Liver (tissue), 9 donors: ENCODE measurements around the gene BCR. TPM values are rescaled to one million over a fixed set of nuclear protein-coding genes. Genes with fewer than 3 reads are reported as not detected.

Experiments
- DNase-seq: peaks from one replicate; pipeline ENCODE4 v3.0.0-alpha.2; 2017; ENCODE audit warnings: low spot score
- H3K27ac ChIP-seq, 2 donors: one replicate each; pipeline ENCODE4 v1.7.0; 2013; ENCODE audit warnings: inconsistent platforms in 2 of 2, low read length in 2 of 2, control low read depth in 1 of 2, low read depth in 1 of 2, mild to moderate bottlenecking in 1 of 2
- H3K27me3 ChIP-seq, 4 donors: one replicate each; pipeline versions ENCODE4 v1.6.1 to v1.7.0; 2013; ENCODE audit warnings: low read length in 3 of 4, inconsistent platforms in 1 of 4, mild to moderate bottlenecking in 1 of 4, moderate library complexity in 1 of 4; ENCODE audit not compliant: control insufficient read depth in 4 of 4, insufficient read depth in 4 of 4
- H3K36me3 ChIP-seq, 4 donors: one replicate each; pipeline versions ENCODE4 v1.6.1 to v1.7.0; 2013; ENCODE audit warnings: low read length in 3 of 4, mild to moderate bottlenecking in 3 of 4, low read depth in 1 of 4, moderate library complexity in 1 of 4; ENCODE audit not compliant: control insufficient read depth in 4 of 4, insufficient read depth in 3 of 4
- H3K4me1 ChIP-seq, 4 donors: one replicate each; pipeline versions ENCODE4 v1.6.1 to v1.7.0; 2013; ENCODE audit warnings: low read length in 3 of 4, mild to moderate bottlenecking in 3 of 4, moderate library complexity in 1 of 4; ENCODE audit not compliant: control insufficient read depth in 4 of 4, insufficient read depth in 4 of 4
- H3K4me3 ChIP-seq, 3 donors: one replicate each; pipeline versions ENCODE4 v1.6.1 to v1.7.0; 2013; ENCODE audit warnings: low read length in 3 of 3, control low read depth in 1 of 3, low read depth in 1 of 3, mild to moderate bottlenecking in 1 of 3
- H3K9ac ChIP-seq, 2 donors: one replicate each; pipeline ENCODE4 v1.7.0; 2013; ENCODE audit warnings: low read length in 2 of 2, mild to moderate bottlenecking in 2 of 2, moderate library complexity in 2 of 2, control low read depth in 1 of 2, low read depth in 1 of 2
- H3K9me3 ChIP-seq, 4 donors: one replicate each; pipeline versions ENCODE4 v1.6.1 to v1.7.0; 2013; ENCODE audit warnings: low read length in 3 of 4; ENCODE audit not compliant: control insufficient read depth in 4 of 4
- ATF3 ChIP-seq: IDR thresholded peaks from 2 replicates; pipeline ENCODE4 v1.6.1; 2016; ENCODE audit warnings: antibody characterized with exemption
- EGR1 ChIP-seq, 2 donors: IDR thresholded peaks; 2 replicates each; pipeline ENCODE4 v1.6.1; 2016 to 2018; ENCODE audit warnings: antibody characterized with exemption in 2 of 2, low read depth in 2 of 2
- FOXA1 ChIP-seq: IDR thresholded peaks from 2 replicates; pipeline ENCODE4 v1.6.1; 2016; ENCODE audit warnings: antibody characterized with exemption
- FOXA2 ChIP-seq: IDR thresholded peaks from 2 replicates; pipeline ENCODE4 v1.6.1; 2016; ENCODE audit warnings: antibody characterized with exemption
- GABPA ChIP-seq, 2 donors: IDR thresholded peaks in 1 of 2; conservative IDR thresholded peaks in 1 of 2; 2 replicates each; pipeline ENCODE4 v1.6.1; 2016; ENCODE audit warnings: antibody characterized with exemption in 2 of 2, mild to moderate bottlenecking in 1 of 2, moderate library complexity in 1 of 2
- HNF4G ChIP-seq: IDR thresholded peaks from 2 replicates; pipeline ENCODE4 v1.6.1; 2016; ENCODE audit warnings: antibody characterized with exemption
- JUND ChIP-seq, 2 donors: IDR thresholded peaks; 2 replicates each; pipeline ENCODE4 v1.6.1; 2016; ENCODE audit warnings: antibody characterized with exemption in 2 of 2
- MAX ChIP-seq: IDR thresholded peaks from 2 replicates; pipeline ENCODE4 v1.6.1; 2016; ENCODE audit warnings: antibody characterized with exemption
- NR2F2 ChIP-seq: IDR thresholded peaks from 2 replicates; pipeline ENCODE4 v1.6.1; 2016; ENCODE audit warnings: antibody characterized with exemption
- RAD21 ChIP-seq, 2 donors: IDR thresholded peaks; 2 replicates each; pipeline ENCODE4 v1.6.1; 2016; ENCODE audit warnings: antibody characterized with exemption in 2 of 2, mild to moderate bottlenecking in 2 of 2
- REST ChIP-seq: IDR thresholded peaks from 2 replicates; pipeline ENCODE4 v1.6.1; 2016; ENCODE audit warnings: antibody characterized with exemption, mild to moderate bottlenecking
- RXRA ChIP-seq, 2 donors: IDR thresholded peaks; 2 replicates each; pipeline ENCODE4 v1.6.1; 2017 to 2018; ENCODE audit warnings: antibody characterized with exemption in 2 of 2, mild to moderate bottlenecking in 1 of 2
- TAF1 ChIP-seq: conservative IDR thresholded peaks from 2 replicates; pipeline ENCODE4 v1.6.1; 2016; ENCODE audit warnings: antibody characterized with exemption, mild to moderate bottlenecking
- YY1 ChIP-seq: IDR thresholded peaks from 2 replicates; pipeline ENCODE4 v1.6.1; 2016; ENCODE audit warnings: antibody characterized with exemption, mild to moderate bottlenecking
- WGBS: extraction: QIAGEN DNeasy Blood & Tissue Kit; methylation state at CpG from one replicate; pipeline ENCODE4 v1.1.7; 2013; 5-methylcytosine and 5-hydroxymethylcytosine counted together
- polyA plus RNA-seq, 2 donors: library from polyadenylated mRNA; stranded (reverse) in 1 of 2; unstranded in 1 of 2; fragments of 200-250 nt in 1 of 2; fragments of >200 nt in 1 of 2; fragmentation: Nextera tagmentation in 1 of 2; extraction: Ambion mirVana in 1 of 2; gene quantifications; one replicate each; pipeline versions ENCODE4 v1.2.1 to v1.2.3, GENCODE V29; 2013 to 2015
- total RNA-seq, 2 donors: library from RNA; depleted of rRNA; stranded (reverse); fragments of >200 nt; gene quantifications; one replicate each; pipeline ENCODE4 v1.2.3, GENCODE V29; 2014
- TF ChIP-seq, protein P1 (sequence below): fragments of 150-350 bp; IDR thresholded peaks from 2 replicates; pipeline ENCODE4 v1.5.1; 2017; ENCODE audit warnings: improper control_type of control experiment, low read depth, low read length; ENCODE audit not compliant: missing input control
- TF ChIP-seq, protein P2 (sequence below): IDR thresholded peaks from 2 replicates; pipeline ENCODE4 v1.6.1; 2016; ENCODE audit warnings: antibody characterized with exemption
- donor health status: healthy.
- donor health status: healthy.
- donor health status: healthy.
- donor health status: healthy.
- donor health status: healthy.

The BCR gene
- total and polyA plus RNA-seq, 4 donors, result 7.4 to 35.6 (median 18.3) TPM

DNA sequence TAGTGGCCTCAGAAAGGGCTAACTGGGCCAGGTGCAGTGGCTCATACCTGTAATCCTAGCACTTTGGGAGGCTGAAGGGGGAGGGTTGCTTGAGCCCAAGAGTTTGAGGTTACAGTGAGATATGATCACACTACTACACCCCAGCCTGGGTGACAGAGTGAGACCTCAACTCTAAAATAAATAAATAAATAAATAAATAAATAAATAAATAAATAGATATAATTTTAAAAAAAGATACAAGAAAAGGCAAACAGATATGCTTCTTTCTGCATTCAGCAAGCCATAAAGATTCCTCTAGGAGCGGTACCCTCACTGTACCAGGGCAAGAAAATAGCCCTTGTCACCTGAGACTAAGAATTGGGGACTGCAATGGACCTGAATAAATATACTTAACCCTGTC is 37.2 kb upstream of the BCR start:
- no peak overlapping the region for H3K27ac ChIP-seq
- no peak overlapping the region for H3K9ac ChIP-seq
- peaks cover 8 to 24% (median 18%) of the 10 kb centered on the region in 4 donors for H3K4me1 ChIP-seq

More for the DNA sequence above, 37.2 kb upstream of the BCR start:
- no peak overlapping the region for H3K4me3 ChIP-seq
- 96% methylated on average over 1 of the region's 1 CpG for WGBS
- DNase-seq, result no peak
- H3K27me3 ChIP-seq, result no peaks in the 10 kb centered on the region
- H3K36me3 ChIP-seq, result no peaks in the 10 kb centered on the region
- no peak for TF ChIP-seq GABPA (IDR thresholded peaks at IDR 0.05 in 1 of 2, conservative IDR thresholded peaks at IDR 0.05 in 1 of 2)
- no peak for TF ChIP-seq JUND (IDR thresholded peaks at IDR 0.05)
- no peak for TF ChIP-seq FOXA1
- TF ChIP-seq, protein P1, sequence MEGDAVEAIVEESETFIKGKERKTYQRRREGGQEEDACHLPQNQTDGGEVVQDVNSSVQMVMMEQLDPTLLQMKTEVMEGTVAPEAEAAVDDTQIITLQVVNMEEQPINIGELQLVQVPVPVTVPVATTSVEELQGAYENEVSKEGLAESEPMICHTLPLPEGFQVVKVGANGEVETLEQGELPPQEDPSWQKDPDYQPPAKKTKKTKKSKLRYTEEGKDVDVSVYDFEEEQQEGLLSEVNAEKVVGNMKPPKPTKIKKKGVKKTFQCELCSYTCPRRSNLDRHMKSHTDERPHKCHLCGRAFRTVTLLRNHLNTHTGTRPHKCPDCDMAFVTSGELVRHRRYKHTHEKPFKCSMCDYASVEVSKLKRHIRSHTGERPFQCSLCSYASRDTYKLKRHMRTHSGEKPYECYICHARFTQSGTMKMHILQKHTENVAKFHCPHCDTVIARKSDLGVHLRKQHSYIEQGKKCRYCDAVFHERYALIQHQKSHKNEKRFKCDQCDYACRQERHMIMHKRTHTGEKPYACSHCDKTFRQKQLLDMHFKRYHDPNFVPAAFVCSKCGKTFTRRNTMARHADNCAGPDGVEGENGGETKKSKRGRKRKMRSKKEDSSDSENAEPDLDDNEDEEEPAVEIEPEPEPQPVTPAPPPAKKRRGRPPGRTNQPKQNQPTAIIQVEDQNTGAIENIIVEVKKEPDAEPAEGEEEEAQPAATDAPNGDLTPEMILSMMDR, result no peak
- TF ChIP-seq YY1, result no peak
- no peak for TF ChIP-seq REST
- no peak for TF ChIP-seq FOXA2
- no peak for TF ChIP-seq MAX
- TF ChIP-seq, protein P2, sequence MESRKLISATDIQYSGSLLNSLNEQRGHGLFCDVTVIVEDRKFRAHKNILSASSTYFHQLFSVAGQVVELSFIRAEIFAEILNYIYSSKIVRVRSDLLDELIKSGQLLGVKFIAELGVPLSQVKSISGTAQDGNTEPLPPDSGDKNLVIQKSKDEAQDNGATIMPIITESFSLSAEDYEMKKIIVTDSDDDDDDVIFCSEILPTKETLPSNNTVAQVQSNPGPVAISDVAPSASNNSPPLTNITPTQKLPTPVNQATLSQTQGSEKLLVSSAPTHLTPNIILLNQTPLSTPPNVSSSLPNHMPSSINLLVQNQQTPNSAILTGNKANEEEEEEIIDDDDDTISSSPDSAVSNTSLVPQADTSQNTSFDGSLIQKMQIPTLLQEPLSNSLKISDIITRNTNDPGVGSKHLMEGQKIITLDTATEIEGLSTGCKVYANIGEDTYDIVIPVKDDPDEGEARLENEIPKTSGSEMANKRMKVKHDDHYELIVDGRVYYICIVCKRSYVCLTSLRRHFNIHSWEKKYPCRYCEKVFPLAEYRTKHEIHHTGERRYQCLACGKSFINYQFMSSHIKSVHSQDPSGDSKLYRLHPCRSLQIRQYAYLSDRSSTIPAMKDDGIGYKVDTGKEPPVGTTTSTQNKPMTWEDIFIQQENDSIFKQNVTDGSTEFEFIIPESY, result no peak
- no peak for TF ChIP-seq RAD21 (IDR thresholded peaks at IDR 0.05)
- TF ChIP-seq NR2F2, result no peak
- no peak for TF ChIP-seq TAF1
- no peak for TF ChIP-seq HNF4G
- no peak for TF ChIP-seq ATF3
- no peak for TF ChIP-seq RXRA (IDR thresholded peaks at IDR 0.05)
- TF ChIP-seq EGR1 (IDR thresholded peaks at IDR 0.05; ENCODE audit: low read depth in 2 of 2), result no peak
- H3K9me3 ChIP-seq, result no peaks in the 10 kb centered on the region
